Lung (tissue), 12 donors: ENCODE measurements around the gene KATNBL1. TPM values are rescaled to one million over a fixed set of nuclear protein-coding genes. Genes with fewer than 3 reads are reported as not detected.

Experiments
- ATAC-seq: fragments of 200-7000 bp; cut with Tn5 transposase; one replicate; pipeline ENCODE4 v1.9.1; 2020; ENCODE audit warnings: moderate number of reproducible peaks; ENCODE audit not compliant: insufficient read depth, low FRiP score
- DNase-seq, 3 donors: peaks; one replicate each; pipeline ENCODE4 v3.0.0-alpha.2; 2013 to 2017
- H3K27ac ChIP-seq, 2 donors: one replicate each; pipeline ENCODE4 v1.5.1; 2013; ENCODE audit warnings: mild to moderate bottlenecking in 2 of 2, moderate library complexity in 2 of 2, control low read depth in 1 of 2, inconsistent platforms in 1 of 2, low read depth in 1 of 2, low read length in 1 of 2
- H3K27me3 ChIP-seq, 3 donors: one replicate each; pipeline ENCODE4 v1.5.1; 2013; ENCODE audit warnings: low read length in 2 of 3; ENCODE audit not compliant: control insufficient read depth in 3 of 3, insufficient read depth in 3 of 3
- H3K36me3 ChIP-seq, 4 donors: one replicate each; pipeline ENCODE4 v1.5.1; 2013; ENCODE audit warnings: low read length in 4 of 4, mild to moderate bottlenecking in 1 of 4, moderate library complexity in 1 of 4; ENCODE audit not compliant: control insufficient read depth in 4 of 4, insufficient read depth in 4 of 4
- H3K4me1 ChIP-seq, 5 donors: one replicate each; pipeline ENCODE4 v1.5.1; 2013; ENCODE audit warnings: low read length in 5 of 5, mild to moderate bottlenecking in 2 of 5, moderate library complexity in 1 of 5; ENCODE audit not compliant: control insufficient read depth in 5 of 5, insufficient read depth in 5 of 5
- H3K4me3 ChIP-seq: one replicate; pipeline ENCODE4 v1.5.1; 2013; ENCODE audit warnings: mild to moderate bottlenecking, control low read depth, moderate library complexity
- H3K9ac ChIP-seq, 2 donors: one replicate each; pipeline ENCODE4 v1.5.1; 2013; ENCODE audit warnings: low read length in 2 of 2, control low read depth in 1 of 2; ENCODE audit not compliant: insufficient read depth in 1 of 2
- H3K9me3 ChIP-seq, 4 donors: one replicate each; pipeline ENCODE4 v1.5.1; 2013; ENCODE audit warnings: low read length in 3 of 4, mild to moderate bottlenecking in 1 of 4, moderate library complexity in 1 of 4; ENCODE audit not compliant: control insufficient read depth in 4 of 4, insufficient read depth in 3 of 4
- CTCF ChIP-seq: IDR thresholded peaks from 2 replicates; pipeline ENCODE4 v1.5.1; 2012; ENCODE audit warnings: mild to moderate bottlenecking; ENCODE audit errors: control extremely low read depth, extremely low read depth
- WGBS, 2 donors: extraction: QIAGEN DNeasy Blood & Tissue Kit; methylation state at CpG; one replicate each; pipeline ENCODE4 v1.1.7; 2013; 5-methylcytosine and 5-hydroxymethylcytosine counted together
- polyA plus RNA-seq, 2 donors: library from polyadenylated mRNA; stranded (reverse); fragments of 200-250 nt; gene quantifications; one replicate each; pipeline ENCODE4 v1.2.1, GENCODE V29; 2013
- total RNA-seq, 2 donors: library from RNA; depleted of rRNA in 1 of 2; stranded (reverse); fragments of >200 nt in 1 of 2; gene quantifications; one replicate each; pipeline ENCODE4 v1.2.1, GENCODE V29; 2014 to 2021
- donor health status: control.
- donor health status: control.
- donor health status: Bipolar disorder and iron deficiency.
- donor health status: healthy.
- donor health status: DM: yes; HTN: yes; CAD: no.

KATNBL1 gene
- total and polyA plus RNA-seq, 4 donors: 25.7 to 112 (median 36.9) TPM

GRCh38 chr15:34154725-34155204, 55.1 kb downstream of the KATNBL1 start:
- WGBS, 2 donors: 89 to 97% methylated on average over 7 of the region's 7 CpGs
- no peaks in the 10 kb centered on the region for H3K4me1 ChIP-seq
- H3K27me3 ChIP-seq: no peaks in the 10 kb centered on the region
- H3K27ac ChIP-seq: no peak overlapping the region
- no peak for ATAC-seq
- no peak for DNase-seq
- no peak overlapping the region for H3K4me3 ChIP-seq
- H3K9me3 ChIP-seq: peaks cover 0 to 9% (median 4%) of the 10 kb centered on the region in 4 donors
- H3K36me3 ChIP-seq: peaks cover 24 to 36% (median 30%) of the 10 kb centered on the region in 4 donors
- no peak overlapping the region for H3K9ac ChIP-seq
- TF ChIP-seq CTCF: no peak

- Histone ChIP-seq H3K27ac (no peak overlapping the region), H3K27me3 (no peaks in the 10 kb centered on the region), H3K4me3 (no peak overlapping the region), H3K36me3 (peaks cover 18 to 24% (median 23%) of the 10 kb centered on the region in 4 donors), H3K4me1 (no peaks in the 10 kb centered on the region), H3K9ac (no peak overlapping the region), H3K9me3 (no peaks in the 10 kb centered on the region)
- no peak for TF ChIP-seq CTCF
- peak in 1 of 3 donors; percentile 10 for DNase-seq
- no peak for ATAC-seq
- WGBS, 2 donors: 58 to 65% methylated on average over 6 of the region's 6 CpGs
Measured at GRCh38 chr15:34147371-34148140, 62.3 kb downstream of the KATNBL1 start.

GRCh38 chr15:34133511-34133910, 76.4 kb downstream of the KATNBL1 start:
- no peak for DNase-seq
- peaks cover 0 to 4% (median 1%) of the 10 kb centered on the region in 4 donors for H3K36me3 ChIP-seq
- no peaks in the 10 kb centered on the region for H3K4me1 ChIP-seq
- no peak overlapping the region for H3K4me3 ChIP-seq
- no peak for TF ChIP-seq CTCF
- WGBS, 2 donors: 87 to 97% methylated on average over 1 of the region's 1 CpG
- H3K9ac ChIP-seq: no peak overlapping the region
- no peaks in the 10 kb centered on the region for H3K9me3 ChIP-seq
- ATAC-seq: no peak
- H3K27me3 ChIP-seq: no peaks in the 10 kb centered on the region
- H3K27ac ChIP-seq: no peak overlapping the region
